Raji (cell line): Measurements from ENCODE around the gene SGPP1.
A peak's percentile ranks its signal among the peaks of the same experiment; 100 is the strongest.

Experiments
- POLR2A ChIP-seq: IDR thresholded peaks from 2 replicates; pipeline ENCODE4 v1.6.1; 2011; ENCODE audit warnings: low read depth, low read length, control low read depth; ENCODE audit not compliant: insufficient read depth

The SGPP1 gene

GRCh38 chr14:63666335-63666734, 61.5 kb downstream of the SGPP1 start:
- TF ChIP-seq POLR2A = no peak

- TF ChIP-seq POLR2A = no peak
Measured at GRCh38 chr14:63663428-63664341, 64.2 kb downstream of the SGPP1 start.

- TF ChIP-seq POLR2A = no peak
Measured at GRCh38 chr14:63662776-63663175, 65.1 kb downstream of the SGPP1 start.

GRCh38 chr14:63659726-63660125, 68.1 kb downstream of the SGPP1 start:
- no peak for TF ChIP-seq POLR2A

GRCh38 chr14:63656194-63656593, 71.7 kb downstream of the SGPP1 start:
- no peak for TF ChIP-seq POLR2A

DNA sequence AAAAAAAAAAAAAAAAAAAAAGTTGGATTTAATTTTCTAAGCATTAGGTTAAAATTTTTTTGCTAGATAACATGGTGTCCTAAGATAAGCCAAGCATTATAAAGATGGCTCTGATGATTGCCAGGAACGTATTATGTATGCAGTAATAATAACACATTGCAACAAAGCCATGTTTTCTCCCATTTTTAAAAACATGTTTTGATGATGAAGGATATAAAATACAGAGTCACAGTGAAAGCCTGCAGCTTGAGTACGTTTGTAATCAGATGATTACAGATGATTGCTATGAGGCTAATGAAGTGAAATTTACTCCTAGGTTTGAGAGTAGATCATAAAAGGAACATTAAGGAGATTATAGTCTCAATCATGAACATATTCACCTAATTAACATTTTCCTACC, 72.9 kb downstream of the SGPP1 start:
- no peak for TF ChIP-seq POLR2A

GRCh38 chr14:63654346-63654745, 73.5 kb downstream of the SGPP1 start:
- no peak for TF ChIP-seq POLR2A

- TF ChIP-seq POLR2A = no peak
Measured at GRCh38 chr14:63652406-63652805, 75.5 kb downstream of the SGPP1 start.

- no peak for TF ChIP-seq POLR2A
Measured at GRCh38 chr14:63650256-63650952, 77.5 kb downstream of the SGPP1 start.

GRCh38 chr14:63647696-63648410, 80.0 kb downstream of the SGPP1 start:
- no peak for TF ChIP-seq POLR2A

- TF ChIP-seq POLR2A = no peak
Measured at GRCh38 chr14:63644741-63645140, 83.1 kb downstream of the SGPP1 start.

GRCh38 chr14:63642656-63643382, 85.0 kb downstream of the SGPP1 start:
- TF ChIP-seq POLR2A = no peak

DNA sequence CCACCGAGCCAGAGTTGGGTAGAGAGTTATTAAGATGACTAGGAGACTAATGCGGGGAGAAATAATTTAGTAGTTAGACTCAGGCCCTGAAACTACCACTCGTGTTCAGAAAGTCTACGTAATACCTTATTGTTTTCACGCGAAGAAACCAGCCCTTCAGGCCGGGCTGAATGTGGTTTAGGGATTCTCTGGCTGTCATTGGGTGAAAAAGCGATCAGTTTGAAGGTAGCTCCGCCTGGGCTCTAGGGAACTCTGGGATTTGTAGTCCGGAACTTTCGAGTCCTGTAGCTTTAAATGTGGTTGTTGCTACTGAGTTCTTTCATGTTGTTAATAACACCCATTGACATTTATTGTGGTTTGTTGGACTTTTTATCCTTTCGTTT, 85.6 kb downstream of the SGPP1 start:
- peak; percentile 55; the same call in 1 of the 2 replicates for TF ChIP-seq POLR2A

DNA sequence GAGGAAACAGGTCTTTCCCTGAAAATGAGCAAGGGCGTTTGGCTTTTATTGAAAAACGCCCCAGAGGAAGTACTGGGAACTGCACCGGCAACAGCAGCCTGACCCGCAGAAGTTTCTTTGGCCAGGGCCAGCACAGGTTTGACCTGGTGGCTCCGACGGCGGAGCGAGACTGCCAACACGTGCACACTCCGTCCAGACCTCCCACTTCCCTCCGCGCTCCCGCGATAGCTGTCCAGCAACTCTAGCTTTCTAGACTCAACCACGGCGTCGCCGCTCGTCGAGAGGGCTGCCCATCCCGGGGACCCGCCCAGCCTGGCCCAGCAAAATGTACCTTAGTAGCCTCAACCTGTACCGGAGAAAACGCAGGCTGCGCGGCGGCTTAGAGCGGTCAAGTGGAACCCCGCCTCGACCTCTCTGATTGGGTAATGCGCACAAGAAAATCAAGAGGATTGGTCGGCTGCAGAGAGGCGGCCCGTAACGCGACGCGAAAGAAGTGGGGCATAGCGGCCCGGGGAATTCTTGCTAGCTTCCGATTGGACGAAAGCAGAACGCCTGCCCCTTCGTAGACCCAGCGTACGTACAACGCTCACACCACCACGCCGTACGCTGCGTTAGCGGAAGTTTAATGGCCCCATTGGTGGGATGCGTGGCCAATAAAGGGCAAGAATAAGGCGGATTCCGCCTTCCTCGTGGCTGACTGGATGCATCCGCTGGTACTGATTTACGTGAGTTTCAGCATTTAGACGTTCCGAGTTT, 86.2 kb downstream of the SGPP1 start, which contains the start of gene WDR89:
TSS of gene WDR89 (minus strand) at position 399 of the 756 bp plus-strand sequence. CDS start 41,929 bp downstream, outside the sequence.
- TF ChIP-seq POLR2A = peak; percentile 86
